Progenitor cell of endocrine pancreas (in vitro differentiated cells): Measurements from ENCODE around the gene GPR25. TPM values are rescaled to one million over a fixed set of nuclear protein-coding genes. Genes with fewer than 3 reads are reported as not detected.

ENCODE experiments used
- DNase-seq: peaks from one replicate; pipeline ENCODE4 v3.0.0; 2021; ENCODE audit warnings: low spot score; ENCODE audit not compliant: unreplicated experiment
- H3K27ac Mint-ChIP-seq: 2 replicates; pipeline ENCODE4 v1.8.0; 2021; ENCODE audit warnings: mild to moderate bottlenecking, moderate library complexity, mixed read lengths
- H3K27me3 Mint-ChIP-seq: 2 replicates; pipeline ENCODE4 v1.8.0; 2021; ENCODE audit warnings: mixed read lengths
- H3K36me3 Mint-ChIP-seq: 2 replicates; pipeline ENCODE4 v1.8.0; 2022; ENCODE audit warnings: mixed read lengths; ENCODE audit not compliant: insufficient read depth
- H3K4me1 Mint-ChIP-seq: 2 replicates; pipeline ENCODE4 v1.8.0; 2021; ENCODE audit warnings: low read depth, mixed read lengths
- H3K4me3 Mint-ChIP-seq: 2 replicates; pipeline ENCODE4 v1.8.0; 2021; ENCODE audit warnings: low read depth, mild to moderate bottlenecking, moderate library complexity, mixed read lengths
- H3K9me3 Mint-ChIP-seq: 2 replicates; pipeline ENCODE4 v1.8.0; 2021; ENCODE audit warnings: low read depth, mixed read lengths
- total RNA-seq: library from RNA; stranded (reverse); gene quantifications from 2 replicates; pipeline ENCODE4 v1.2.1, GENCODE V29; 2021
- TF ChIP-seq, protein P1 (sequence below): fragments of 200-600 bp; sonication (generic); IDR thresholded peaks from one replicate; pipeline ENCODE4 v1.5.0; 2021; ENCODE audit warnings: antibody characterized with exemption, mild to moderate bottlenecking; ENCODE audit not compliant: unreplicated experiment

Gene GPR25
- total RNA-seq, 1 donor from 2014 or later, result not detected

- Mint-ChIP-seq H3K27me3 (no peaks in the 10 kb centered on the region), H3K4me3 (no peak overlapping the region), H3K4me1 (no peaks in the 10 kb centered on the region), H3K9me3 (no peaks in the 10 kb centered on the region), H3K36me3 (peaks cover 9% of the 10 kb centered on the region), H3K27ac (no peak overlapping the region)
- DNase-seq, result no peak
- TF ChIP-seq, protein P1, sequence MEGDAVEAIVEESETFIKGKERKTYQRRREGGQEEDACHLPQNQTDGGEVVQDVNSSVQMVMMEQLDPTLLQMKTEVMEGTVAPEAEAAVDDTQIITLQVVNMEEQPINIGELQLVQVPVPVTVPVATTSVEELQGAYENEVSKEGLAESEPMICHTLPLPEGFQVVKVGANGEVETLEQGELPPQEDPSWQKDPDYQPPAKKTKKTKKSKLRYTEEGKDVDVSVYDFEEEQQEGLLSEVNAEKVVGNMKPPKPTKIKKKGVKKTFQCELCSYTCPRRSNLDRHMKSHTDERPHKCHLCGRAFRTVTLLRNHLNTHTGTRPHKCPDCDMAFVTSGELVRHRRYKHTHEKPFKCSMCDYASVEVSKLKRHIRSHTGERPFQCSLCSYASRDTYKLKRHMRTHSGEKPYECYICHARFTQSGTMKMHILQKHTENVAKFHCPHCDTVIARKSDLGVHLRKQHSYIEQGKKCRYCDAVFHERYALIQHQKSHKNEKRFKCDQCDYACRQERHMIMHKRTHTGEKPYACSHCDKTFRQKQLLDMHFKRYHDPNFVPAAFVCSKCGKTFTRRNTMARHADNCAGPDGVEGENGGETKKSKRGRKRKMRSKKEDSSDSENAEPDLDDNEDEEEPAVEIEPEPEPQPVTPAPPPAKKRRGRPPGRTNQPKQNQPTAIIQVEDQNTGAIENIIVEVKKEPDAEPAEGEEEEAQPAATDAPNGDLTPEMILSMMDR, result no peak
These were observed 15.9 kb upstream of the GPR25 start for GRCh38 chr1:200856716-200857357.

- no peak overlapping the region for H3K27ac Mint-ChIP-seq
- TF ChIP-seq, protein P1, result no peak
- no peak for DNase-seq
- H3K4me3 Mint-ChIP-seq, result no peak overlapping the region
- H3K4me1 Mint-ChIP-seq, result no peaks in the 10 kb centered on the region
- H3K27me3 Mint-ChIP-seq, result no peaks in the 10 kb centered on the region
- H3K36me3 Mint-ChIP-seq, result peaks cover 8% of the 10 kb centered on the region
- no peaks in the 10 kb centered on the region for H3K9me3 Mint-ChIP-seq
These were observed 15.0 kb upstream of the GPR25 start for GRCh38 chr1:200857804-200858203.

- TF ChIP-seq, protein P1, result no peak
- no peaks in the 10 kb centered on the region for H3K4me1 Mint-ChIP-seq
- no peaks in the 10 kb centered on the region for H3K27me3 Mint-ChIP-seq
- no peaks in the 10 kb centered on the region for H3K9me3 Mint-ChIP-seq
- no peak for DNase-seq
- no peak overlapping the region for H3K4me3 Mint-ChIP-seq
- no peak overlapping the region for H3K27ac Mint-ChIP-seq
- peaks cover 14% of the 10 kb centered on the region for H3K36me3 Mint-ChIP-seq
These were observed 10.7 kb upstream of the GPR25 start for GRCh38 chr1:200861937-200862647.

- no peaks in the 10 kb centered on the region for H3K27me3 Mint-ChIP-seq
- TF ChIP-seq, protein P1, result no peak
- no peaks in the 10 kb centered on the region for H3K9me3 Mint-ChIP-seq
- no peak for DNase-seq
- no peak overlapping the region for H3K4me3 Mint-ChIP-seq
- no peak overlapping the region for H3K27ac Mint-ChIP-seq
- no peaks in the 10 kb centered on the region for H3K4me1 Mint-ChIP-seq
- peaks cover 14% of the 10 kb centered on the region for H3K36me3 Mint-ChIP-seq
These were observed 9.9 kb upstream of the GPR25 start for GRCh38 chr1:200862713-200863415.

DNA sequence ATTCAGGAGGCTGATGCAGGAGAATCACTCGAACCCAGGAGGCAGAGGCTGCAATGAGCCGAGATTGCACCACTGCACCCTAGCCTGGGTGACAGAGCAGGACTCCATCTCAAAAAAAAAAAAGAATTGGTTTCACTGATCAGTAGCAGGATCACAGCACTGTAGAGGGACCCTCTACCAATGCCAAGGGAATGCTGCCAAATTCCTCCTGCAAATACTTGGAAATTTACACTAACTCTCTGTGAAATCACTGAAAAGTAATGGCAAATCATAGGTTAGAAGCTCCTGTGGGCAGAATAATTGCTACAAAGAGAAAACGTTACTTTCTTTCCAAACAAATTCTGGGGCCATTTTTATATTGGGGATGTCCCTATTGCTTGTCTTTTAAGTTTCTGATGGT lies 6.7 kb upstream of the GPR25 start:
- Mint-ChIP-seq H3K4me1 (no peaks in the 10 kb centered on the region), H3K9me3 (no peaks in the 10 kb centered on the region), H3K27me3 (peaks cover 2% of the 10 kb centered on the region), H3K36me3 (peaks cover 12% of the 10 kb centered on the region), H3K27ac (no peak overlapping the region), H3K4me3 (no peak overlapping the region)
- DNase-seq, result no peak
- TF ChIP-seq, protein P1, result no peak
